Epithelial cell of esophagus (primary cell): ENCODE data around the gene ZSCAN30.

ENCODE experiments used
- DNase-seq: peaks from one replicate; pipeline ENCODE4 v3.0.0; 2010; ENCODE audit warnings: low read depth
- H3K4me3 ChIP-seq: 2 replicates; pipeline ENCODE4 v1.5.1; 2011; ENCODE audit warnings: mild to moderate bottlenecking, low read length, control low read depth
- TF ChIP-seq, protein P1 (sequence below): IDR thresholded peaks from 2 replicates; pipeline ENCODE4 v1.5.1; 2011; ENCODE audit warnings: low read depth, mild to moderate bottlenecking, low read length, control low read depth, inconsistent platforms; ENCODE audit not compliant: insufficient read depth; ENCODE audit errors: missing control alignments

ZSCAN30 gene

DNA sequence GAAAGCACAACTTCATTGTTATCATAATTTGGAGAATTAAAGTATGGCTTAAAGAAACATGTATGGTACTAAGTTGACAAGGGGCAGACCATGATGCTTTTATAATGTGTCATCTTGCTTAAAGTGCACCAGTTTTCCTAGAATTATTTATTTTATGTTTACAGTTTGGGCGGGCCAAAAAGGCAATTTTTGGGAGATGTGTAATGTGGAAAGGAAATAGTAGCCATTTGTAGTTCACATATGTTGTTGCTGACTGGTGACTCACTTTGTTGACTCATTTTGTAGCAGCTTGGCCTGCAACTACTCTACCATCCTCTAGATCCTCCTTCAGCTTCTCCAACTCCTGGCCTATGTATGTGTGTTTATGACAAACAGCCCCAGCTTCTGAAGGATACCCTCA is 7.7 kb downstream of the ZSCAN30 start:
- DNase-seq = peak; percentile 85
- H3K4me3 ChIP-seq = no peak overlapping the region
- TF ChIP-seq, protein P1, sequence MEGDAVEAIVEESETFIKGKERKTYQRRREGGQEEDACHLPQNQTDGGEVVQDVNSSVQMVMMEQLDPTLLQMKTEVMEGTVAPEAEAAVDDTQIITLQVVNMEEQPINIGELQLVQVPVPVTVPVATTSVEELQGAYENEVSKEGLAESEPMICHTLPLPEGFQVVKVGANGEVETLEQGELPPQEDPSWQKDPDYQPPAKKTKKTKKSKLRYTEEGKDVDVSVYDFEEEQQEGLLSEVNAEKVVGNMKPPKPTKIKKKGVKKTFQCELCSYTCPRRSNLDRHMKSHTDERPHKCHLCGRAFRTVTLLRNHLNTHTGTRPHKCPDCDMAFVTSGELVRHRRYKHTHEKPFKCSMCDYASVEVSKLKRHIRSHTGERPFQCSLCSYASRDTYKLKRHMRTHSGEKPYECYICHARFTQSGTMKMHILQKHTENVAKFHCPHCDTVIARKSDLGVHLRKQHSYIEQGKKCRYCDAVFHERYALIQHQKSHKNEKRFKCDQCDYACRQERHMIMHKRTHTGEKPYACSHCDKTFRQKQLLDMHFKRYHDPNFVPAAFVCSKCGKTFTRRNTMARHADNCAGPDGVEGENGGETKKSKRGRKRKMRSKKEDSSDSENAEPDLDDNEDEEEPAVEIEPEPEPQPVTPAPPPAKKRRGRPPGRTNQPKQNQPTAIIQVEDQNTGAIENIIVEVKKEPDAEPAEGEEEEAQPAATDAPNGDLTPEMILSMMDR = no peak

DNA sequence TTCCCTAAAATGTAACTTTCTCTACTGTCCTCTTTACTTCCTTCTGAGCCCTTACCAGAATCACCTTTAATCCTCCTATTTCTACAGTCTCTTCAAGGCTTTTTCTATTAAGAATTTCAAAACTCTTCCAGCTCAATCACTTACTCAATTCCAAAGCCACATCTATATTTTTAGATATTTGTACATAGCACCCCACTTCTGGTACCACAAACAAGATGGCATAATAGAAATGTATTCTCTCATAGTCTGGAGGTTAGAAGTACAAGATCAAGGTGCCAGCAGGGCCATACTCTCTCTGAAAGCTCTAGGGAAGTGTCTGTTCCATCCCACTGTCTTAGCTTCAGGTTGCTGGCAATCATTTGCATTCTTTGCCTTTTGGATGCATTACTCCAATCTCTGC is 11.1 kb downstream of the ZSCAN30 start:
- TF ChIP-seq, protein P1 = no peak
- no peak for DNase-seq

DNA sequence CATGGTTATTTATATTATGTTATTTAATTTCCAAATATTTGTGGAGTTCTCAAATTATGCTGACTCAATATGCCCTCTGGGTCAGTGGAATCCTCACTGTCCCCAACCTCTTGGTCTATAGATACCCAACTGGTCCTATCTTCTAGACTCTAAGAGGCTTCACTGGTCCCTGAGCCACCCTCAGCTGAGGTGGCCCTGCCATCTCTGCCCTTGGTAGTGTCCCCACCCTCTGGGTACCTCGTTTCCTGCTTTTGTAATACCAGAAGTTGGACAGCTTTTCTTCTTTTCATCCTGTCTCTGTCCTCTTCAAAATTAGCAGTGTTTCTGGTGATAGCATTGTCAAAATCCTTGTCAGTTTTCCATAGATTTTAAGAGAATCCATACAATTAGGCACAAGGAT is 11.9 kb downstream of the ZSCAN30 start:
- TF ChIP-seq, protein P1 = no peak
- no peak overlapping the region for H3K4me3 ChIP-seq
- no peak for DNase-seq

More for the DNA sequence above, 11.1 kb downstream of the ZSCAN30 start:
- no peak overlapping the region for H3K4me3 ChIP-seq

DNA sequence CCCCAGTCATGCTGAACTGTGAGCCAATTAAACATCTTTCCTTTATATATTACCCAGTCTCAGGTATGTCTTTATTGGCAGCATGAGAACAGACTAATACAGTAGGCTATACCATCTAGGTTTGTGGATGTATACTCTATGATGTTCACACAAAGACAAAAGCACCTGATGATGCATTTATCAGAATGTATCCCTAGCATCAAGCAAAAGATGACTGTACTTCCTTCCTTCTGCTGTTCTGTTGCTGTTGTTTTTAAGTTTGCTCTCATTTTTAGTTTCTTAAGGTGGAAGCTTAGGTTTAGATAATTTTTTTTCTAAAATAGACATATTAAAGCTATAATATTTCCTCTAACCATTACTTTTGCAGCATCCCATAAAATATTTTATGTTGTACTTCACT is 12.4 kb downstream of the ZSCAN30 start:
- TF ChIP-seq, protein P1 = no peak
- H3K4me3 ChIP-seq = no peak overlapping the region
- DNase-seq = no peak

DNA sequence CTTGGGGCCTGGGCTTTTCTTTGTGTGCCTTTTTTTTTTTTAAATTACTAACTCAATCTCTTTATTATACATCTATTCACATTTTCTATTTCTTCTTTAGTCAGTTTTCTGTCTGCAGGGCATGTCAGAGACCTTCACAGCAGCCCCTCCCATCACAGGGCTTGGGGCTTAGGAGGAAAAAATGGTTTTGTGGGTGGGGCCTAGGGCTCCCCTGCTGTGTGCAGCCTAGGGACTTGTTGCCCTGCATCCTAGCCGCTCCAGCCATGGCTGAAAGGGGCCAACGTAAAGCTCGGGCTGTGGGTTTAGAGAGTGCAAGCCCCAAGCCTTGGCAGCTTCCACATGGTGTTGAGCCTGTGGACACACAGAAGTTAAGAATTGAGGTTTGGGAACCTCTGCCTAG is 13.8 kb downstream of the ZSCAN30 start:
- DNase-seq = no peak
- H3K4me3 ChIP-seq = no peak overlapping the region
- TF ChIP-seq, protein P1 = no peak

DNA sequence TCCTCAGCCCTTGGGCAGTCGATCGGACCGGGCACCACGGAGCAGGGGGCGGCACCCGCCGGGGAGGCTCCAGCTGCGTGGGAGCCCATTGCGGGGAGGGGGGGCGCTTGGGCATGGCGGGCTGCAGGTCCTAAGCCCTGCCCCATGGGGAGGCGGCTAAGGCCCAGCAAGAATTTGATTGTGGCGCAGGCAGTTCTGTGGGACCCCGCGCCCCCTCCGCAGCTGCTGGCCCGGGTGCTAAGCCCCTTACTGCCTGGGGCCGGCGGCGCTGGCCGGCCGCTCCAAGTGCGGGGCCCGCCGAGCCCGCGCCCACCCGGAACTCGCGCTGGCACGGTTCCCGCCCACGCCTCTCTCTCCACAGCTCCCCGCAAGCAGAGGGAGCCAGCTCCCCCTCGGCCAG is 18.4 kb downstream of the ZSCAN30 start:
- no peak overlapping the region for H3K4me3 ChIP-seq
- TF ChIP-seq, protein P1 = no peak
- DNase-seq = no peak

DNA sequence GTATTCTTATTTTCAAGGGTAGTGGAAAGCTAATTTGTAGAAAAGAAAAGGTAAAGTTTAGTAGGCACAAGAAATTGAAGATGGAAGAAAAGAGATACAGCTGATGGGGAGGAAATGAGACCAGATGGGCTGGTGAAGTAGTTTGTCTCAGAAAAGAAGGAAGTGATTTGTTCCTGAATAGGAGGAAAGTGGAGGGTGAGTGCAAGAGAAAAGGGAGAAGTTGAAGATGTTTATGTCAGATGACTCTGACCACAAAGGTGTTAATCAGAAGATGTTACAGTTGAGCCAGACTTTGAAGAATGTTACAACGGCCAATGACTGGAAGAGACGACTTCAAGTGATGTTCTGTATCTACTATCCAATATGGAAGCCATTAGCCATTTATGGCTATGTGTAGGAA is 21.2 kb downstream of the ZSCAN30 start:
- DNase-seq = no peak
- TF ChIP-seq, protein P1 = no peak
- H3K4me3 ChIP-seq = no peak overlapping the region
